Right lobe of liver (tissue), 6 donors: Measurements from ENCODE around the gene TBC1D5. TPM values are rescaled to one million over a fixed set of nuclear protein-coding genes. Genes with fewer than 3 reads are reported as not detected.

ENCODE experiments used
- ATAC-seq, 4 donors: fragments of 200-7000 bp; cut with Tn5 transposase; one replicate each; pipeline ENCODE4 v1.9.1; 2020; ENCODE audit warnings: mild to moderate bottlenecking in 4 of 4, moderate library complexity in 4 of 4
- DNase-seq, 3 donors: peaks; one replicate each; pipeline ENCODE4 v3.0.0-alpha.2; 2020
- H3K27ac ChIP-seq, 3 donors: fragments of 200-600 bp; one replicate each; pipeline ENCODE4 v1.8.0; 2022
- H3K27me3 ChIP-seq, 2 donors: fragments of 200-600 bp; one replicate each; pipeline ENCODE4 v1.8.0; 2022
- H3K36me3 ChIP-seq, 4 donors: fragments of 200-600 bp; sonication (generic) in 1 of 4; one replicate each; pipeline versions ENCODE4 v1.5.1 to v1.8.0; 2017 to 2022; ENCODE audit warnings: control low read depth in 1 of 4
- H3K4me1 ChIP-seq, 4 donors: fragments of 200-600 bp; sonication (generic) in 1 of 4; one replicate each; pipeline versions ENCODE4 v1.5.1 to v1.8.0; 2017 to 2022; ENCODE audit warnings: control low read depth in 1 of 4
- H3K4me3 ChIP-seq, 3 donors: fragments of 200-600 bp; one replicate each; pipeline ENCODE4 v1.8.0; 2022
- H3K9me3 ChIP-seq, 4 donors: fragments of 200-600 bp; sonication (generic) in 1 of 4; one replicate each; pipeline versions ENCODE4 v1.5.1 to v1.8.0; 2017 to 2022; ENCODE audit warnings: control low read depth in 1 of 4
- CTCF ChIP-seq, 4 donors: fragments of 200-600 bp in 3 of 4; fragments of 450-650 bp in 1 of 4; IDR thresholded peaks; one replicate each; pipeline versions ENCODE4 v1.5.1 to v1.8.0; 2016 to 2022; ENCODE audit warnings: antibody characterized with exemption in 4 of 4, mild to moderate bottlenecking in 2 of 4
- POLR2A ChIP-seq: fragments of 450-650 bp; IDR thresholded peaks from one replicate; pipeline ENCODE4 v1.6.1; 2017; ENCODE audit warnings: antibody characterized with exemption, mild to moderate bottlenecking
- WGBS: methylation state at CpG from one replicate; pipeline ENCODE4 v1.1.6; 2018; ENCODE audit warnings: low coverage, low lambda C conversion rate; ENCODE audit not compliant: insufficient coverage; ENCODE audit errors: missing lambda C conversion rate; 5-methylcytosine and 5-hydroxymethylcytosine counted together
- intact Hi-C, 2 donors: fragments of 100-400 bp; cut with DNase I; formaldehyde crosslinking; loops; one replicate each; pipeline versions ENCODE4 v1.11.2 to v1.14.1; 2022
- total RNA-seq, 6 experiments: library from RNA; depleted of rRNA in 2 of 6; stranded (reverse); fragments of >200 nt in 2 of 6; fragmentation: NEBNext Ultra II Directional in 3 of 6; extraction: Animal tissue kit (Norgen Biotek cat#: 25700) in 3 of 6; gene quantifications; one replicate each; pipeline versions ENCODE4 v1.1.0 to v1.2.4, GENCODE V29; 2016 to 2023
- donor health status: DM: no; HTN: yes; CAD: no.
- donor health status: DM: no; HTN: no; CAD: no.
- donor health status: DM: no; HTN: no; CAD: no.
- donor health status: DM: no; HTN: yes; CAD: no.
- donor health status: DM: no; HTN: yes; CAD: no.

TBC1D5 gene
- total RNA-seq, 6 experiments from 2014 or later, result 21.5 to 33.4 (median 27.7) TPM

GRCh38 chr3:17724948-17725347 is 17.5 kb downstream of the TBC1D5 start:
- Histone ChIP-seq H3K27ac (no peak overlapping the region), H3K27me3 (no peaks in the 10 kb centered on the region), H3K4me1 (peaks cover 0 to 2% (median 0%) of the 10 kb centered on the region in 4 donors), H3K9me3 (no peaks in the 10 kb centered on the region), H3K4me3 (no peak overlapping the region), H3K36me3 (peaks cover 0 to 4% (median 1%) of the 10 kb centered on the region in 4 donors)
- DNase-seq, result no peak
- intact Hi-C loops, result no loop called here
- no peak for ATAC-seq
- no peak for TF ChIP-seq CTCF (IDR thresholded peaks at IDR 0.05)
- no peak for TF ChIP-seq POLR2A
- WGBS, result 100% methylated on average over 1 of the region's 1 CpG

- Histone ChIP-seq H3K27ac (no peak overlapping the region), H3K4me3 (no peak overlapping the region), H3K36me3 (peaks cover 0 to 4% (median 1%) of the 10 kb centered on the region in 4 donors), H3K4me1 (no peaks in the 10 kb centered on the region), H3K27me3 (no peaks in the 10 kb centered on the region), H3K9me3 (no peaks in the 10 kb centered on the region)
- DNase-seq, result no peak
- WGBS, result 100% methylated on average over 3 of the region's 3 CpGs
- TF ChIP-seq CTCF (IDR thresholded peaks at IDR 0.05), result no peak
- no peak for TF ChIP-seq POLR2A
- intact Hi-C loops, result no loop called here
- ATAC-seq, result no peak
Observed at GRCh38 chr3:17724122-17724521, 18.3 kb downstream of the TBC1D5 start.

DNA sequence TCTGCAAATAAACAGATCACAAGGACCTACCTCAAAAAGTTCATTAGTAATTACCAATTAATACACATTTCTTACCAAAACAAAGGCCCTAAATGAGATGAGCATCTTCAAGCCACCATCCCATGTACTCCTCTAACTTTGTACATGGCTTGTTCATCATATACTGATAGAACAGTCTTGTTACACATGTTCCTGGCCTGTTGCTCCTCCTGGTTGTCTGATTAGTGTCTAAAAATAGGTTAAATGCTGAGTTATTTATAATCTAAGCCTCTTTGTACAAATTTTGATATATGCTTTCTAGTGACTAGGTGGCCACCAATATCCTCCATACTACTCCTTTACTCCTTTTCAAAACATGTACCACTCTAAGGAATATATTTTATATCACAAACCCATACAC is 25.0 kb downstream of the TBC1D5 start:
- intact Hi-C loops, result no loop called here
- no peak for TF ChIP-seq POLR2A
- no peak for TF ChIP-seq CTCF (IDR thresholded peaks at IDR 0.05)
- ATAC-seq (no peak), DNase-seq (no peak)
- Histone ChIP-seq H3K27ac (no peak overlapping the region), H3K27me3 (no peaks in the 10 kb centered on the region), H3K4me1 (no peaks in the 10 kb centered on the region), H3K36me3 (peaks cover 0 to 6% (median 0%) of the 10 kb centered on the region in 4 donors), H3K4me3 (no peak overlapping the region), H3K9me3 (peaks cover 0 to 5% (median 0%) of the 10 kb centered on the region in 4 donors)

DNA sequence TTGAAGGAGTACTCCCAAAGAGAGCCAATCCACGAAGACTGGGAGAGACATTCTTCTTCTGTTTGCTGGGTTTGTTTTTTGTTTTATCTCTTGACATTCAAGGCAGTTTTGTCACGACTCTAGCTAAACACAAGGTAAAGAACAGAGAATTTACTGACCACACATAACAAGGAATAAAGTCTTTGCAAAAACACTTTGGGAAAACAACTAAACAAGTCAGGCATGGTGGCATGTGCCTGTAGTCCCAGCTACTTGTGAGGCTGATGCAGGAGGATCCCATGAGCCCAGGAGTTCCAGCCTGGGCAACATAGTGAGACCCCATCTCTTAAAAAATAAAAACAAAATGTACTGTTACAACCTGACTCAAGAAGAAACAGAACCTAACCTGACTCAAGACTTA is 28.0 kb downstream of the TBC1D5 start:
- TF ChIP-seq POLR2A (no peak), CTCF (IDR thresholded peaks at IDR 0.05) (no peak)
- Histone ChIP-seq H3K9me3 (peaks cover 0 to 5% (median 0%) of the 10 kb centered on the region in 4 donors), H3K4me3 (no peak overlapping the region), H3K27me3 (no peaks in the 10 kb centered on the region), H3K36me3 (peaks cover 0 to 6% (median 0%) of the 10 kb centered on the region in 4 donors), H3K27ac (no peak overlapping the region), H3K4me1 (no peaks in the 10 kb centered on the region)
- WGBS, result 100% methylated on average over 2 of the region's 2 CpGs
- intact Hi-C loops, result no loop called here
- no peak for DNase-seq
- no peak for ATAC-seq

DNA sequence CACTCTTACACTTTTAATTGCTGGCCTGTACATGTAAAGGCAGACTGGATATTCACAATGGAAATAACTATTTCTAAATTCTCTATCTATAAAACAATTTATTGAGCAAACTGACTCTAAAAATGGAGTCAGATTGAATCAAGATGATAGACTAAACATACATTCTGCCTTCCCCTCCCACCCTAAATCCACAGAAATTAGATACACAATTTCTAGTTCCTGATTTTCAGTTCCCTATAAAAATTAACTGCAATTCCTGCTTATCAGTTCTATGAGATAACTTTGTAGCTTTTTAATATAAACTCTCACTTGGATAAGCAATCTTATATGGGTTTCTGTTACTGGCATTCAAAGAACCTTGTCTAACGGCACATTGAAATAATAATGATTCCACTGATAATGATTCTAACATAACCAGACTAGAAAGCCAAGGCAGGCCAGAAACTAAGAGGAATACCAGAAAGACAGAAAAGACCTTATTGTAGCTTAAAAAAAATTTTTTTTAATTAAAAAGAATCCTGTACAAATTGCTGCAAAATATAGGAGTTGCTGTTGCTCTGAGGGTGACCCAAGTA is 33.1 kb downstream of the TBC1D5 start:
- no peak for ATAC-seq
- 67% methylated on average over 1 of the region's 1 CpG for WGBS
- H3K27me3 ChIP-seq, result no peaks in the 10 kb centered on the region
- no peak overlapping the region for H3K4me3 ChIP-seq
- peaks cover 0 to 5% (median 0%) of the 10 kb centered on the region in 4 donors for H3K36me3 ChIP-seq
- no peak overlapping the region for H3K27ac ChIP-seq
- no peak for DNase-seq
- H3K9me3 ChIP-seq, result peaks cover 0 to 2% (median 0%) of the 10 kb centered on the region in 4 donors
- intact Hi-C loops, result no loop called here
- H3K4me1 ChIP-seq, result no peaks in the 10 kb centered on the region
- TF ChIP-seq CTCF (IDR thresholded peaks at IDR 0.05) (no peak), POLR2A (no peak)
